PFSK-1 (cell line): ENCODE measurements around the gene METTL25B.

ENCODE experiments used
- POLR2AphosphoS5 ChIP-seq: IDR thresholded peaks from 2 replicates; pipeline ENCODE4 v1.6.1; 2012; ENCODE audit warnings: low read depth, mild to moderate bottlenecking, control low read depth, low read length, moderate library complexity
- SIN3A ChIP-seq: IDR thresholded peaks from 2 replicates; pipeline ENCODE4 v1.6.1; 2012; ENCODE audit warnings: mild to moderate bottlenecking, low read length, moderate library complexity, borderline replicate concordance; ENCODE audit not compliant: insufficient read depth
- TF ChIP-seq, protein P1 (sequence below), 2 experiments: IDR thresholded peaks; 2 replicates each; pipeline versions ENCODE4 v1.6.1 to v1.8.0; 2011 to 2012; ENCODE audit warnings: low read depth in 2 of 2, low read length in 2 of 2, control low read depth in 1 of 2, inconsistent platforms in 1 of 2, mild to moderate bottlenecking in 1 of 2, moderate library complexity in 1 of 2; ENCODE audit not compliant: insufficient read depth in 1 of 2

DNA sequence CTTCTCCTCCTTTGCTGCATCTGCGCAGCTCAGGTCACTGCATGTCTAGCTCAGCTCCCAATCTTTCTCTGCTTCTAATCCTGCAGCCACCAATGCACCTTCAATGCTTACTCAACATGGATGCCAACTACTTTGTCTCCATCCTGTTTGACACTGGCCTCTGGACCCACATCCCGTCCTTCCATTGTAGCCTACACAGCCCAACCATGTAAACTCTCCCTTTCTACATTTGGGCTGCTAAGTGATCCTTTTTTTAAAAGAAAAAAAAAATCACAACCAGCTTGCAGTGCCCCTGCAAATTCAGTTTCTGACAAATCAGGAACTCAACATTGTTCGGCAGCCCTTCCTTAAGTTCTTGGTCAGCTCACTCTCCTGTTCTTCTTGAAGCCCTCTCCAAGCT, 13.4 kb upstream of the METTL25B start:
- TF ChIP-seq, protein P1, sequence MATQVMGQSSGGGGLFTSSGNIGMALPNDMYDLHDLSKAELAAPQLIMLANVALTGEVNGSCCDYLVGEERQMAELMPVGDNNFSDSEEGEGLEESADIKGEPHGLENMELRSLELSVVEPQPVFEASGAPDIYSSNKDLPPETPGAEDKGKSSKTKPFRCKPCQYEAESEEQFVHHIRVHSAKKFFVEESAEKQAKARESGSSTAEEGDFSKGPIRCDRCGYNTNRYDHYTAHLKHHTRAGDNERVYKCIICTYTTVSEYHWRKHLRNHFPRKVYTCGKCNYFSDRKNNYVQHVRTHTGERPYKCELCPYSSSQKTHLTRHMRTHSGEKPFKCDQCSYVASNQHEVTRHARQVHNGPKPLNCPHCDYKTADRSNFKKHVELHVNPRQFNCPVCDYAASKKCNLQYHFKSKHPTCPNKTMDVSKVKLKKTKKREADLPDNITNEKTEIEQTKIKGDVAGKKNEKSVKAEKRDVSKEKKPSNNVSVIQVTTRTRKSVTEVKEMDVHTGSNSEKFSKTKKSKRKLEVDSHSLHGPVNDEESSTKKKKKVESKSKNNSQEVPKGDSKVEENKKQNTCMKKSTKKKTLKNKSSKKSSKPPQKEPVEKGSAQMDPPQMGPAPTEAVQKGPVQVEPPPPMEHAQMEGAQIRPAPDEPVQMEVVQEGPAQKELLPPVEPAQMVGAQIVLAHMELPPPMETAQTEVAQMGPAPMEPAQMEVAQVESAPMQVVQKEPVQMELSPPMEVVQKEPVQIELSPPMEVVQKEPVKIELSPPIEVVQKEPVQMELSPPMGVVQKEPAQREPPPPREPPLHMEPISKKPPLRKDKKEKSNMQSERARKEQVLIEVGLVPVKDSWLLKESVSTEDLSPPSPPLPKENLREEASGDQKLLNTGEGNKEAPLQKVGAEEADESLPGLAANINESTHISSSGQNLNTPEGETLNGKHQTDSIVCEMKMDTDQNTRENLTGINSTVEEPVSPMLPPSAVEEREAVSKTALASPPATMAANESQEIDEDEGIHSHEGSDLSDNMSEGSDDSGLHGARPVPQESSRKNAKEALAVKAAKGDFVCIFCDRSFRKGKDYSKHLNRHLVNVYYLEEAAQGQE (IDR thresholded peaks at IDR 0.05; ENCODE audit: insufficient read depth in 1 of 2, low read depth in 2 of 2, low read length in 2 of 2) = no peak
- TF ChIP-seq POLR2AphosphoS5 = no peak
- no peak for TF ChIP-seq SIN3A
